K562 (cell line): Measurements from ENCODE around the gene NDUFB3. TPM values are rescaled to one million over a fixed set of nuclear protein-coding genes. Genes with fewer than 3 reads are reported as not detected.

Experiments
- ATAC-seq: fragments of 200-7000 bp; cut with Tn5 transposase; 3 replicates; pipeline ENCODE4 v1.9.1; 2020; ENCODE audit warnings: moderate library complexity
- BruUV-seq: library from RNA; stranded (reverse); fragments of 400-500 nt; replicated peaks from 2 replicates; lab custom pipeline; 2021; lab: Mats Ljungman, UMichigan
- CTCF ChIA-PET: fragments of 300-600 bp; formaldehyde crosslinking; extraction: SDS; loops from one replicate; lab custom pipeline; 2021; ENCODE audit warnings: low intra/inter-chr PET ratio; lab: Yijun Ruan, JAX
- POLR2A ChIA-PET: fragments of 300-600, 350-650 bp; sonication (Branson Sonifier 250); formaldehyde crosslinking; extraction: SDS; loops from one replicate; lab custom pipeline; 2021; ENCODE audit warnings: antibody characterized with exemption, inconsistent platforms; lab: Yijun Ruan, JAX
- DNase-seq, 4 experiments: peaks; one replicate each; pipeline versions ENCODE4 v3.0.0 to v3.0.0-alpha.2; 2011 to 2018; ENCODE audit warnings: low spot score in 3 of 4, mixed read lengths in 3 of 4; ENCODE audit errors: extremely low read depth in 1 of 4
- FAIRE-seq: peaks from 2 replicates; lab custom pipeline; 2011; peaks lifted over from hg19 to GRCh38; lab: Jason Lieb, UNC
- H2AFZ ChIP-seq: 2 replicates; pipeline ENCODE4 v1.6.0; 2011; ENCODE audit warnings: low read depth, low read length, control low read depth, inconsistent platforms
- H3K27ac ChIP-seq: fragments of 200-600 bp; 3 replicates; pipeline ENCODE4 v1.8.0; 2011; ENCODE audit warnings: low read depth, mild to moderate bottlenecking, control low read depth, inconsistent platforms, low read length, moderate library complexity, mixed read lengths; ENCODE audit errors: extremely low read depth
- H3K27me3 ChIP-seq, 2 experiments: fragments of 300-600 bp in 1 of 2; 2 replicates in 1 of 2; 3 replicates in 1 of 2; pipeline versions ENCODE4 v1.6.0 to v1.8.0; 2011; ENCODE audit warnings: inconsistent platforms in 2 of 2, low read length in 2 of 2, mild to moderate bottlenecking in 1 of 2, mixed read lengths in 1 of 2, moderate library complexity in 1 of 2; ENCODE audit not compliant: control insufficient read depth in 2 of 2, insufficient read depth in 2 of 2
- H3K36me3 ChIP-seq: fragments of 300-600 bp; 3 replicates; pipeline ENCODE4 v1.8.0; 2011; ENCODE audit warnings: mild to moderate bottlenecking, low read length, inconsistent platforms; ENCODE audit not compliant: control insufficient read depth, insufficient read depth
- H3K4me1 ChIP-seq, 2 experiments: fragments of 200-600 bp in 1 of 2; replicated peaks in 1 of 2; 2 replicates in 1 of 2; 3 replicates in 1 of 2; pipeline versions ENCODE4 v1.5.1 to v1.8.0; 2011; ENCODE audit warnings: inconsistent platforms in 2 of 2, low read length in 2 of 2, mild to moderate bottlenecking in 1 of 2, mixed read lengths in 1 of 2, moderate library complexity in 1 of 2; ENCODE audit not compliant: control insufficient read depth in 2 of 2, insufficient read depth in 2 of 2
- H3K4me2 ChIP-seq: 2 replicates; pipeline ENCODE4 v1.6.1; 2011; ENCODE audit warnings: low read length, control low read depth, inconsistent platforms, mixed read lengths; ENCODE audit not compliant: insufficient read depth
- H3K4me3 ChIP-seq: fragments of 200-600 bp; sonication (generic), shearing (Covaris generic); 2 replicates; pipeline ENCODE4 v1.5.1; 2016; ENCODE audit warnings: control low read depth, inconsistent platforms
- H3K79me2 ChIP-seq: fragments of 200-600 bp; 3 replicates; pipeline ENCODE4 v1.8.0; 2011; ENCODE audit warnings: low read length, inconsistent platforms; ENCODE audit not compliant: control insufficient read depth, insufficient read depth
- H3K9ac ChIP-seq, 2 experiments: 2 replicates each; pipeline versions ENCODE4 v1.6.0 to v1.6.1; 2011; ENCODE audit warnings: low read depth in 2 of 2, low read length in 2 of 2, control low read depth in 1 of 2, inconsistent platforms in 1 of 2, mild to moderate bottlenecking in 1 of 2, mixed read lengths in 1 of 2; ENCODE audit not compliant: insufficient read depth in 1 of 2
- H3K9me1 ChIP-seq: one replicate; pipeline ENCODE4 v1.6.0; 2011; ENCODE audit warnings: inconsistent platforms, mild to moderate bottlenecking, low read length, moderate library complexity; ENCODE audit not compliant: control insufficient read depth, insufficient read depth
- H3K9me3 ChIP-seq: replicated peaks from 2 replicates; pipeline ENCODE4 v1.5.1; 2011; ENCODE audit warnings: low read depth, low read length, inconsistent platforms; ENCODE audit not compliant: control insufficient read depth, insufficient read depth
- H4K20me1 ChIP-seq: replicated peaks from 2 replicates; pipeline ENCODE4 v1.6.1; 2011; ENCODE audit warnings: low read length, inconsistent platforms, mixed read lengths; ENCODE audit not compliant: control insufficient read depth, insufficient read depth
- ARID1B ChIP-seq: fragments of 450-650 bp; IDR thresholded peaks from 2 replicates; pipeline ENCODE4 v1.6.1; 2016; ENCODE audit warnings: antibody characterized with exemption, mild to moderate bottlenecking, inconsistent platforms
- C11orf30 ChIP-seq: fragments of 450-650 bp; IDR thresholded peaks from 2 replicates; pipeline ENCODE4 v1.6.1; 2016; ENCODE audit warnings: low read depth, mild to moderate bottlenecking
- HNRNPL ChIP-seq: fragments of 200-400 bp; formaldehyde crosslinking; IDR thresholded peaks from 2 replicates; pipeline ENCODE4 v1.6.1; 2017; ENCODE audit warnings: low read depth, mild to moderate bottlenecking, low read length
- JUND ChIP-seq, 2 experiments: IDR thresholded peaks; 2 replicates in 1 of 2; 3 replicates in 1 of 2; pipeline ENCODE4 v1.6.1; 2011; ENCODE audit warnings: borderline replicate concordance in 2 of 2, low read depth in 2 of 2, low read length in 2 of 2, improper control_type of control experiment in 1 of 2, missing biosample characterization in 1 of 2, missing genetic modification characterization in 1 of 2, missing genetic modification reagents in 1 of 2
- KDM1A ChIP-seq, 2 experiments: fragments of 450-650 bp; IDR thresholded peaks; 2 replicates each; pipeline ENCODE4 v1.6.1; 2016; ENCODE audit warnings: mild to moderate bottlenecking in 2 of 2
- MBD1 ChIP-seq: fragments of 250-450 bp; sonication (Bioruptor Pico); IDR thresholded peaks from 2 replicates; pipeline ENCODE4 v1.8.0; 2022; ENCODE audit warnings: inconsistent platforms
- NCOA6 ChIP-seq: fragments of 450-650 bp; IDR thresholded peaks from 2 replicates; pipeline ENCODE4 v1.6.1; 2017; ENCODE audit warnings: mild to moderate bottlenecking
- NFE2 ChIP-seq: IDR thresholded peaks from 2 replicates; pipeline ENCODE4 v1.6.1; 2014; ENCODE audit warnings: antibody characterized with exemption, low read depth
- PKNOX1 ChIP-seq: fragments of 450-650 bp; IDR thresholded peaks from 2 replicates; pipeline ENCODE4 v1.6.1; 2016
- RCOR1 ChIP-seq, 2 experiments: IDR thresholded peaks; 2 replicates each; pipeline ENCODE4 v1.6.1; 2012; ENCODE audit warnings: low read depth in 2 of 2, low read length in 2 of 2, borderline replicate concordance in 1 of 2, improper control_type of control experiment in 1 of 2
- TCF3 ChIP-seq: sonication (generic); formaldehyde crosslinking; IDR thresholded peaks from 2 replicates; pipeline ENCODE4 v1.4.0; 2020; ENCODE audit warnings: mild to moderate bottlenecking, missing genetic modification reagents
- TEAD4 ChIP-seq, 2 experiments: sonication (generic) in 1 of 2; formaldehyde crosslinking in 1 of 2; IDR thresholded peaks; 2 replicates each; pipeline versions ENCODE4 v1.6.1 to v1.8.0; 2012 to 2022; ENCODE audit warnings: borderline replicate concordance in 1 of 2, inconsistent platforms in 1 of 2, low read length in 1 of 2, mild to moderate bottlenecking in 1 of 2, missing genetic modification reagents in 1 of 2
- USF1 ChIP-seq: sonication (generic); formaldehyde crosslinking; IDR thresholded peaks from 2 replicates; pipeline ENCODE4 v1.9.0; 2022; ENCODE audit warnings: mild to moderate bottlenecking, missing genetic modification reagents
- ZBTB33 ChIP-seq: sonication (generic); formaldehyde crosslinking; IDR thresholded peaks from 2 replicates; pipeline ENCODE4 v1.8.1; 2023; ENCODE audit warnings: mild to moderate bottlenecking, missing genetic modification reagents
- ZNF316 ChIP-seq: fragments of 450-650 bp; IDR thresholded peaks from 2 replicates; pipeline ENCODE4 v1.6.1; 2016
- ZNF785 ChIP-seq: fragments of 250-450 bp; sonication (Bioruptor Pico); IDR thresholded peaks from 2 replicates; pipeline ENCODE4 v1.4.0; 2020; ENCODE audit warnings: mild to moderate bottlenecking
- WGBS: fragments of 100-300 bp; shearing (Covaris generic); methylation state at CpG from one replicate; pipeline ENCODE4 v1.1.6; 2016; ENCODE audit warnings: low coverage, mixed read lengths; ENCODE audit not compliant: insufficient coverage; ENCODE audit errors: missing lambda C conversion rate; 5-methylcytosine and 5-hydroxymethylcytosine counted together
- in situ Hi-C: fragments of 300-500 bp; cut with MboI; formaldehyde crosslinking; loops from 4 replicates; pipeline ENCODE4 v1.15.0; 2018; ENCODE audit warnings: inconsistent platforms, mixed read lengths
- intact Hi-C: fragments of 100-400 bp; cut with micrococcal nuclease; formaldehyde crosslinking; loops from 2 replicates; pipeline ENCODE4 v1.14.2; 2022
- polyA plus RNA-seq, 8 experiments: library from polyadenylated mRNA; depleted of rRNA in 4 of 8; stranded (reverse) in 5 of 8; unstranded in 3 of 8; fragments of >200 nt; fragmentation: Nextera tagmentation in 2 of 8; fragmentation: Illumina TruSeq in 1 of 8; extraction: Ambion mirVana in 2 of 8; extraction: Trizol in 1 of 8; gene quantifications; 2 replicates each; pipeline versions ENCODE4 v1.2.1 to v1.2.3, GENCODE V29; 2011 to 2014; ENCODE audit warnings: inconsistent platforms in 1 of 8, missing spikeins in 1 of 8
- total RNA-seq, 7 experiments: library from RNA; depleted of rRNA in 6 of 7; stranded (reverse); fragments of >200 nt in 6 of 7; fragmentation: Illumina TruSeq in 2 of 7; extraction: Trizol in 2 of 7; gene quantifications; 2 replicates each; pipeline versions ENCODE4 v1.2.1 to v1.2.3, GENCODE V29; 2011 to 2021; ENCODE audit warnings: low replicate concordance in 1 of 7

The NDUFB3 gene
- total and polyA plus RNA-seq, 9 of the 15 experiments (the other 6 are each of a cell fraction or from before 2014, with no cell fraction given) = 126 to 786 (median 156) TPM

GRCh38 chr2:201122276-201122675, 50.5 kb downstream of the NDUFB3 start:
- in situ Hi-C loops (no loop called here), intact Hi-C loops (no loop called here)
- ATAC-seq (no peak; the same call in 2 of the 3 replicates), FAIRE-seq (no peak), DNase-seq (peak; percentile 19 to 67 (median 38))
- H3K9me3 ChIP-seq = no peaks in the 10 kb centered on the region
- H3K4me2 ChIP-seq = peak overlapping the region; percentile 82
- ChIA-PET POLR2A (interaction anchor here (0.6 to 1.3 kb wide), 3 partner anchors 15 to 258 kb away, joined by 3 to 4 read pairs (median 4); no protein-coding TSS in a partner anchor), CTCF (no interaction called here)
- H3K27me3 ChIP-seq = no peaks in the 10 kb centered on the region
- peak overlapping the region; percentile 93 for H3K4me3 ChIP-seq
- BruUV-seq = no TSS peak
- H3K4me1 ChIP-seq = peaks cover 30 to 44% of the 10 kb centered on the region in 2 experiments
- H2AFZ ChIP-seq = no peak overlapping the region
- peaks cover 31% of the 10 kb centered on the region for H3K36me3 ChIP-seq
- H4K20me1 ChIP-seq = 0 out of 2 replicates have a peak, but pooled peaks cover 2% of the 10 kb centered on the region
- 0% methylated on average over 1 of the region's 1 CpG for WGBS
- H3K27ac ChIP-seq = peak overlapping the region; percentile 57
- peaks cover 97% of the 10 kb centered on the region for H3K79me2 ChIP-seq
- peak overlapping the region in 1 of 2 experiments; percentile 94; a peak in 2 of 4 replicates for H3K9ac ChIP-seq
- no peaks in the 10 kb centered on the region for H3K9me1 ChIP-seq
- TF ChIP-seq TCF3 (CRISPR knock-in tag) (peak; percentile 37), MBD1 (no peak), USF1 (CRISPR knock-in tag) (0 out of 2 replicates have a peak, but pooled peaks have one; percentile 29), NFE2 (peak; percentile 64; the same call in 1 of the 2 replicates), JUND (IDR thresholded peaks at IDR 0.05; ENCODE audit: borderline replicate concordance, low read depth, low read length) (0 out of 2 replicates have a peak, but pooled peaks have one; percentile 22), JUND (tag; IDR thresholded peaks at IDR 0.05; ENCODE audit: borderline replicate concordance, low read depth, low read length) (no peak), C11orf30 (peak; percentile 75), KDM1A (IDR thresholded peaks at IDR 0.05) (peak; percentile 62 to 66), ZNF785 (CRISPR knock-in tag) (no peak), ZBTB33 (no peak), TEAD4 (IDR thresholded peaks at IDR 0.05; ENCODE audit: low read length) (peak; percentile 11; the same call in 1 of the 2 replicates), TEAD4 (CRISPR knock-in tag; IDR thresholded peaks at IDR 0.05; ENCODE audit: borderline replicate concordance) (no peak), ZNF316 (peak; percentile 60; the same call in 1 of the 2 replicates), NCOA6 (no peak), RCOR1 (IDR thresholded peaks at IDR 0.05; ENCODE audit: borderline replicate concordance in 1 of 2, low read depth in 2 of 2, low read length in 2 of 2) (peak in 1 of 2 experiments; percentile 58; a peak in 2 of 4 replicates), PKNOX1 (peak; percentile 78), HNRNPL (no peak), ARID1B (peak; percentile 41; the same call in 1 of the 2 replicates)
